Stomach (tissue), 4 donors: ENCODE measurements around the gene SRP68.

Source experiments
- CTCF ChIP-seq, 7 experiments: fragments of 450-650 bp in 4 of 7; fragments of 200-600 bp in 3 of 7; sonication (generic) in 3 of 7; IDR thresholded peaks; one replicate each; pipeline ENCODE4 v1.5.1; 2016 to 2019; ENCODE audit warnings: antibody characterized with exemption in 7 of 7, control low read depth in 2 of 7, mild to moderate bottlenecking in 1 of 7
- EP300 ChIP-seq: sonication (generic); formaldehyde crosslinking; IDR thresholded peaks from one replicate; pipeline ENCODE4 v1.6.1; 2017; ENCODE audit warnings: antibody characterized with exemption
- POLR2A ChIP-seq, 4 donors: fragments of 450-650 bp; IDR thresholded peaks; one replicate each; pipeline ENCODE4 v1.6.1; 2016; ENCODE audit warnings: antibody characterized with exemption in 4 of 4, control low read depth in 2 of 4, mild to moderate bottlenecking in 1 of 4, moderate library complexity in 1 of 4
- POLR2AphosphoS5 ChIP-seq, 3 donors: sonication (generic); formaldehyde crosslinking; IDR thresholded peaks; one replicate each; pipeline ENCODE4 v1.6.1; 2016; ENCODE audit warnings: antibody characterized with exemption in 3 of 3

- TF ChIP-seq EP300 (no peak), CTCF (IDR thresholded peaks at IDR 0.05) (no peak), POLR2A (IDR thresholded peaks at IDR 0.05) (no peak), POLR2AphosphoS5 (IDR thresholded peaks at IDR 0.05) (no peak)
Observed at GRCh38 chr17:76032780-76033108, 39.6 kb downstream of the SRP68 start.
